K562 (cell line): ENCODE results near the gene NTN1. TPM values are rescaled to one million over a fixed set of nuclear protein-coding genes. Genes with fewer than 3 reads are reported as not detected.

Source experiments
- ATAC-seq: fragments of 200-7000 bp; cut with Tn5 transposase; 3 replicates; pipeline ENCODE4 v1.9.1; 2020; ENCODE audit warnings: moderate library complexity
- BruUV-seq: library from RNA; stranded (reverse); fragments of 400-500 nt; replicated peaks from 2 replicates; lab custom pipeline; 2021; lab: Mats Ljungman, UMichigan
- CTCF ChIA-PET: fragments of 300-600 bp; formaldehyde crosslinking; extraction: SDS; loops from one replicate; lab custom pipeline; 2021; ENCODE audit warnings: low intra/inter-chr PET ratio; lab: Yijun Ruan, JAX
- POLR2A ChIA-PET: fragments of 300-600, 350-650 bp; sonication (Branson Sonifier 250); formaldehyde crosslinking; extraction: SDS; loops from one replicate; lab custom pipeline; 2021; ENCODE audit warnings: antibody characterized with exemption, inconsistent platforms; lab: Yijun Ruan, JAX
- DNase-seq, 4 experiments: peaks; one replicate each; pipeline versions ENCODE4 v3.0.0 to v3.0.0-alpha.2; 2011 to 2018; ENCODE audit warnings: low spot score in 3 of 4, mixed read lengths in 3 of 4; ENCODE audit errors: extremely low read depth in 1 of 4
- FAIRE-seq: peaks from 2 replicates; lab custom pipeline; 2011; peaks lifted over from hg19 to GRCh38; lab: Jason Lieb, UNC
- H2AFZ ChIP-seq: 2 replicates; pipeline ENCODE4 v1.6.0; 2011; ENCODE audit warnings: low read depth, low read length, control low read depth, inconsistent platforms
- H3K27ac ChIP-seq: fragments of 200-600 bp; 3 replicates; pipeline ENCODE4 v1.8.0; 2011; ENCODE audit warnings: low read depth, mild to moderate bottlenecking, control low read depth, inconsistent platforms, low read length, moderate library complexity, mixed read lengths; ENCODE audit errors: extremely low read depth
- H3K27me3 ChIP-seq, 2 experiments: fragments of 300-600 bp in 1 of 2; 2 replicates in 1 of 2; 3 replicates in 1 of 2; pipeline versions ENCODE4 v1.6.0 to v1.8.0; 2011; ENCODE audit warnings: inconsistent platforms in 2 of 2, low read length in 2 of 2, mild to moderate bottlenecking in 1 of 2, mixed read lengths in 1 of 2, moderate library complexity in 1 of 2; ENCODE audit not compliant: control insufficient read depth in 2 of 2, insufficient read depth in 2 of 2
- H3K36me3 ChIP-seq: fragments of 300-600 bp; 3 replicates; pipeline ENCODE4 v1.8.0; 2011; ENCODE audit warnings: mild to moderate bottlenecking, low read length, inconsistent platforms; ENCODE audit not compliant: control insufficient read depth, insufficient read depth
- H3K4me1 ChIP-seq, 2 experiments: fragments of 200-600 bp in 1 of 2; replicated peaks in 1 of 2; 2 replicates in 1 of 2; 3 replicates in 1 of 2; pipeline versions ENCODE4 v1.5.1 to v1.8.0; 2011; ENCODE audit warnings: inconsistent platforms in 2 of 2, low read length in 2 of 2, mild to moderate bottlenecking in 1 of 2, mixed read lengths in 1 of 2, moderate library complexity in 1 of 2; ENCODE audit not compliant: control insufficient read depth in 2 of 2, insufficient read depth in 2 of 2
- H3K4me2 ChIP-seq: 2 replicates; pipeline ENCODE4 v1.6.1; 2011; ENCODE audit warnings: low read length, control low read depth, inconsistent platforms, mixed read lengths; ENCODE audit not compliant: insufficient read depth
- H3K4me3 ChIP-seq: fragments of 200-600 bp; sonication (generic), shearing (Covaris generic); 2 replicates; pipeline ENCODE4 v1.5.1; 2016; ENCODE audit warnings: control low read depth, inconsistent platforms
- H3K79me2 ChIP-seq: fragments of 200-600 bp; 3 replicates; pipeline ENCODE4 v1.8.0; 2011; ENCODE audit warnings: low read length, inconsistent platforms; ENCODE audit not compliant: control insufficient read depth, insufficient read depth
- H3K9ac ChIP-seq, 2 experiments: 2 replicates each; pipeline versions ENCODE4 v1.6.0 to v1.6.1; 2011; ENCODE audit warnings: low read depth in 2 of 2, low read length in 2 of 2, control low read depth in 1 of 2, inconsistent platforms in 1 of 2, mild to moderate bottlenecking in 1 of 2, mixed read lengths in 1 of 2; ENCODE audit not compliant: insufficient read depth in 1 of 2
- H3K9me1 ChIP-seq: one replicate; pipeline ENCODE4 v1.6.0; 2011; ENCODE audit warnings: inconsistent platforms, mild to moderate bottlenecking, low read length, moderate library complexity; ENCODE audit not compliant: control insufficient read depth, insufficient read depth
- H3K9me3 ChIP-seq: replicated peaks from 2 replicates; pipeline ENCODE4 v1.5.1; 2011; ENCODE audit warnings: low read depth, low read length, inconsistent platforms; ENCODE audit not compliant: control insufficient read depth, insufficient read depth
- H4K20me1 ChIP-seq: replicated peaks from 2 replicates; pipeline ENCODE4 v1.6.1; 2011; ENCODE audit warnings: low read length, inconsistent platforms, mixed read lengths; ENCODE audit not compliant: control insufficient read depth, insufficient read depth
- AFF1 ChIP-seq, 2 experiments: fragments of 450-650 bp; IDR thresholded peaks; 2 replicates each; pipeline ENCODE4 v1.6.1; 2018; ENCODE audit warnings: mild to moderate bottlenecking in 2 of 2, low read depth in 1 of 2; ENCODE audit not compliant: partially characterized antibody in 2 of 2
- RBM34 ChIP-seq: fragments of 200-400 bp; formaldehyde crosslinking; IDR thresholded peaks from 2 replicates; pipeline ENCODE4 v1.6.1; 2018; ENCODE audit warnings: low read length, borderline replicate concordance; ENCODE audit not compliant: insufficient read depth
- WGBS: fragments of 100-300 bp; shearing (Covaris generic); methylation state at CpG from one replicate; pipeline ENCODE4 v1.1.6; 2016; ENCODE audit warnings: low coverage, mixed read lengths; ENCODE audit not compliant: insufficient coverage; ENCODE audit errors: missing lambda C conversion rate; 5-methylcytosine and 5-hydroxymethylcytosine counted together
- in situ Hi-C: fragments of 300-500 bp; cut with MboI; formaldehyde crosslinking; loops from 4 replicates; pipeline ENCODE4 v1.15.0; 2018; ENCODE audit warnings: inconsistent platforms, mixed read lengths
- intact Hi-C: fragments of 100-400 bp; cut with micrococcal nuclease; formaldehyde crosslinking; loops from 2 replicates; pipeline ENCODE4 v1.14.2; 2022
- polyA plus RNA-seq, 8 experiments: library from polyadenylated mRNA; depleted of rRNA in 4 of 8; stranded (reverse) in 5 of 8; unstranded in 3 of 8; fragments of >200 nt; fragmentation: Nextera tagmentation in 2 of 8; fragmentation: Illumina TruSeq in 1 of 8; extraction: Ambion mirVana in 2 of 8; extraction: Trizol in 1 of 8; gene quantifications; 2 replicates each; pipeline versions ENCODE4 v1.2.1 to v1.2.3, GENCODE V29; 2011 to 2014; ENCODE audit warnings: inconsistent platforms in 1 of 8, missing spikeins in 1 of 8
- total RNA-seq, 7 experiments: library from RNA; depleted of rRNA in 6 of 7; stranded (reverse); fragments of >200 nt in 6 of 7; fragmentation: Illumina TruSeq in 2 of 7; extraction: Trizol in 2 of 7; gene quantifications; 2 replicates each; pipeline versions ENCODE4 v1.2.1 to v1.2.3, GENCODE V29; 2011 to 2021; ENCODE audit warnings: low replicate concordance in 1 of 7

The NTN1 gene
- total and polyA plus RNA-seq, 9 of the 15 experiments (the other 6 are each of a cell fraction or from before 2014, with no cell fraction given) = 0.02 TPM; not detected in 8

GRCh38 chr17:9158544-9159452 is 137.5 kb downstream of the NTN1 start:
- Histone ChIP-seq H3K4me1 (peaks cover 0 to 3% of the 10 kb centered on the region in 2 experiments; a peak in 1 of 5 replicates), H3K4me3 (no peak overlapping the region), H3K9me1 (no peaks in the 10 kb centered on the region), H3K27me3 (no peaks in the 10 kb centered on the region; a peak in 1 of 5 replicates), H3K27ac (no peak overlapping the region), H3K9ac (no peak overlapping the region), H3K4me2 (no peak overlapping the region)
- POLR2A ChIA-PET = interaction anchor here (1.1 kb wide), 1 partner anchor 13 kb away, joined by 3 read pairs; no protein-coding TSS in a partner anchor
- in situ Hi-C loops (no loop called here), intact Hi-C loops (no loop called here)
- FAIRE-seq (no peak), ATAC-seq (no peak), DNase-seq (no peak)
- CTCF ChIA-PET = no interaction called here
- BruUV-seq = no TSS peak
- 2% methylated on average over 5 of the region's 6 CpGs for WGBS
- TF ChIP-seq AFF1 (IDR thresholded peaks at IDR 0.05; ENCODE audit: low read depth in 1 of 2, partially characterized antibody in 2 of 2) (peak in 1 of 2 experiments; percentile 71), RBM34 (no peak)
- TF ChIP-seq, all 486 proteins: peak for 1
- Histone ChIP-seq H3K79me2 (no peaks in the 10 kb centered on the region), H2AFZ (no peak overlapping the region), H3K36me3 (no peaks in the 10 kb centered on the region), H3K9me3 (no peaks in the 10 kb centered on the region), H4K20me1 (no peaks in the 10 kb centered on the region)
